Measurements from ENCODE around the gene SDHAF1. TPM values are rescaled to one million over a fixed set of nuclear protein-coding genes. Genes with fewer than 3 reads are reported as not detected.

SDHAF1 gene, protein sequence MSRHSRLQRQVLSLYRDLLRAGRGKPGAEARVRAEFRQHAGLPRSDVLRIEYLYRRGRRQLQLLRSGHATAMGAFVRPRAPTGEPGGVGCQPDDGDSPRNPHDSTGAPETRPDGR
- 10 to 100 TPM in 3 of 4 donors, 1 to 10 TPM in 1; 8.6 to 59.9 (median 42.5) TPM for total RNA-seq

DNA sequence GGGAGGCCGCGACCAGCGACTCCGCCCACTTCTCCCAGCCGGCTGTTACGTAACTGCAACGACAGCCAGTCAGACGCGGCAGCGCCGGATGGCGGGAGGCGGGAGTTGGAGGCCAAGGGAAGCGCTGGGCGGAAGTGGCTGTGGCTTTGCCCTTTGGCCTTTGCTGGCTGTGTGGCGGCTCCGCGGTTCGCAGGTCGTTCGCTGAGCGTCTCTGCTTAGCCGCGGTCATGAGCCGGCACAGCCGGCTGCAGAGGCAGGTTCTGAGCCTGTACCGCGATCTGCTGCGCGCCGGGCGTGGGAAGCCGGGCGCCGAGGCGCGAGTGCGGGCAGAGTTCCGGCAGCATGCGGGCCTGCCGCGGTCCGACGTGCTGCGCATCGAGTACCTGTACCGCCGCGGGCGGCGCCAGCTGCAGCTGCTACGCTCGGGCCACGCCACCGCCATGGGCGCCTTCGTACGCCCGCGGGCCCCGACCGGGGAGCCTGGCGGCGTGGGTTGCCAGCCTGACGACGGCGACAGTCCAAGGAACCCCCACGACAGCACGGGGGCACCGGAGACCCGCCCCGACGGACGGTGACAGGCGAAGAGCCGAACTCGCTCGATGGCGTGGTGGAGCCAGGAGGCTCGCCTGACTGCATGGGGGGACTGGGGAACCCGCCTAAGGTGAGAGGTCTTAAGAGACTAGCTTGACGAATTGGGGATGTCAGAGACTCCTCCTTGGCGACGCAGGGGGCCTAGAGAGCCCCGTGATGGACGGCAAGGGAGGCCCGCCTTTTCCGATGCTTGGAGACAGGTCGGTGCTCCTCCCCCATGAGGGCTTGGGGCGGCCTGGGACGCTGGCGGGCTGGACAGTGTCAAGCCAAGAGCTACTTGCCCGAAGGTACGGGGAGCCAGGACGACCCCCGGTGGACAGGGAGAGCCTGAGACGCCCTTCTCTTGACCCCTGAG lies at the start of gene SDHAF1:
TSS of gene SDHAF1 (plus strand) at position 141 of the 946 bp plus-strand sequence. CDS start at position 228, 87 bp downstream.
- TF ChIP-seq, protein P1, sequence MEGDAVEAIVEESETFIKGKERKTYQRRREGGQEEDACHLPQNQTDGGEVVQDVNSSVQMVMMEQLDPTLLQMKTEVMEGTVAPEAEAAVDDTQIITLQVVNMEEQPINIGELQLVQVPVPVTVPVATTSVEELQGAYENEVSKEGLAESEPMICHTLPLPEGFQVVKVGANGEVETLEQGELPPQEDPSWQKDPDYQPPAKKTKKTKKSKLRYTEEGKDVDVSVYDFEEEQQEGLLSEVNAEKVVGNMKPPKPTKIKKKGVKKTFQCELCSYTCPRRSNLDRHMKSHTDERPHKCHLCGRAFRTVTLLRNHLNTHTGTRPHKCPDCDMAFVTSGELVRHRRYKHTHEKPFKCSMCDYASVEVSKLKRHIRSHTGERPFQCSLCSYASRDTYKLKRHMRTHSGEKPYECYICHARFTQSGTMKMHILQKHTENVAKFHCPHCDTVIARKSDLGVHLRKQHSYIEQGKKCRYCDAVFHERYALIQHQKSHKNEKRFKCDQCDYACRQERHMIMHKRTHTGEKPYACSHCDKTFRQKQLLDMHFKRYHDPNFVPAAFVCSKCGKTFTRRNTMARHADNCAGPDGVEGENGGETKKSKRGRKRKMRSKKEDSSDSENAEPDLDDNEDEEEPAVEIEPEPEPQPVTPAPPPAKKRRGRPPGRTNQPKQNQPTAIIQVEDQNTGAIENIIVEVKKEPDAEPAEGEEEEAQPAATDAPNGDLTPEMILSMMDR (IDR thresholded peaks at IDR 0.05; ENCODE audit: low read depth), result no peak

DNA sequence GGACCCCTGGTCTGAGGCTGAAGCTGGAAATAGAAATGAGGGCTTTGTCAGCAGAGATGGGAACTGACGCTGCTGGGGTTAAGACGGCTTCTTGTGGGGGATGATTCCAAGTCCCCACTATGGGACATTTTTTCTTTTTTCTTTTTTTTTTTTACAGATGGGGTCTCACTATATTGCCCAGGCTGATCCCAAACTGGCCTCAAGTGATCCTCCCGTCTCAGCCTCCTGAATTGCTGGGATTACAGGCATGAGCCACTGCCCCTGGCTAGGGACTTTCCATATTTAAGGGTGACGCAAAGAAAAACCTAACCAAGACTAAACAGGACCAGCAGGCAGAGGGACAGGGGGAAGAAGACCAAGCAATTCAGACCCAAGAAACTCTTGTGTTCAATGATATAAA lies 48.8 kb upstream of the SDHAF1 start:
- TF ChIP-seq, protein P1 (IDR thresholded peaks at IDR 0.05; ENCODE audit: low read depth), result no peak

DNA sequence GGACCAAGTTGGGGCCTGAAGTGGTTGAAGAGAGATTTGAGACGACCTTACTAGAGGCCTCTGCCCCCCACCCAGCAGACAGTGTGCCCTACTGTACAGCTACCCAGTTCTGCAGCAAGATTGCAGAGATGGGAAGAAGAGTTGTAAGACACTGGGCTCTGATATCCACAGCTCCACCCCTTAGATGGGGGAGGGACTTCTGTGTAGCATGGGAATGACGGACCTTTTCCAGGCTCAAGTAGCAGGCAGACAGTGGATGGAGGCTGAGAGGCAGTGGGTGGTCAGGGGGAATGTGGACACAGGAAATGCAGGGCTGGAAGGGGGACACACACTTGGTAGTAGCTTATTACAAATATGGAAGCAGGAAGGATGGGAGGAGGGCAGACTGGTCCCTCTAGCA lies 45.9 kb upstream of the SDHAF1 start:
- TF ChIP-seq, protein P1 (IDR thresholded peaks at IDR 0.05; ENCODE audit: low read depth), result no peak

DNA sequence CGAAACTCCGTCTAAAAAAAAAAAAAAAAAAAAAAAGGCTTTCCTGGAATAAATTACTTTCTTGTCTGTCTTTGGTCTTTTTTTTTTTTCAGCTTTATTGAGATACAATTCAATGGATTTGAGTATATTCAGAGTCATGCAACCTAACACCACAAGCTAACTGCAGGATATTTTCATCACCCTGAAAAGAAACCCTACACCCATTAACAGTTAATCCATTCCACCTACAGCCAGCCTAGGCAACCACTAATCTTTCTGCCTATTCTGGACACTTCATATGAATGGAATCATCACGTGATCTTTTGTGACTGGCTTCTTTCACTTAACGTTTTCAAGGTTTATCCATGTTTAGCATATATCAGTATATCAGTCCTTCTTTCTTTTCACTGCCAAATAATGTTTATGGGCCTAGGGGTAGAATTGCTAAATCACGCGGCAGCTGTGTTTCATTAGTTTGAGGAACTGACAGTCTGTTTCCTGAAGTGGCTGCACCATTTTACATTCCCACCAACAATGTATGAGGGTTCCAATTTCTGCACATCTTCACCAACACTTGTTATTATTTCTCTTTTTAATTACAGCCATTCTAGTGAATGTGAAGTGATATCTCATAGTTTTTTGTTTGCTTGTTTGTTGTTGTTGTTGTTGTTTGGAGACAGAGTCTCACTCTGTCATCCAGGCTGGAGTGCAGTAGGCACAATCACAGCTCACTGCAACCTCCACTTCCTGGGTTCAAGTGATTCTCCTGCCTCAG lies 38.9 kb upstream of the SDHAF1 start:
- TF ChIP-seq, protein P1 (IDR thresholded peaks at IDR 0.05; ENCODE audit: low read depth), result no peak

DNA sequence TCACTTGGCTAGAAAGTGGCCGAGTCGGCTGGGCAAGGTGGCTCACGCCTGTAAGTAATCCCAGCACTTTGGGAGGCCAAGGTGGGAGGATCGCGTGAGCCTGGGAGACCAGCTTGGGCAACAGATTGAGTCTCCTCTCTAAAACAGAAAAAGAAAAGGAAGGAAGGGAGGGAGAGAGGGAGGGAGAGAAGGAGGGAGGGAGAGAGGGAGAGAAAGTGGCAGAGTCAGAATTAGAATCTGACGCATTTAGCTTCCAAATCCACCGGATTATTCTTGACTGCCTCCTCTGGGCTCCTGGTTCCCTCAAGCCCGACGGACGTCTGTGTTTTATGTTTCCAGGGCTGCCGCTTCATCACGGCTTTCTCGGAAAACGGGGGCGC lies 36.3 kb upstream of the SDHAF1 start:
- TF ChIP-seq, protein P1 (IDR thresholded peaks at IDR 0.05; ENCODE audit: low read depth), result no peak

DNA sequence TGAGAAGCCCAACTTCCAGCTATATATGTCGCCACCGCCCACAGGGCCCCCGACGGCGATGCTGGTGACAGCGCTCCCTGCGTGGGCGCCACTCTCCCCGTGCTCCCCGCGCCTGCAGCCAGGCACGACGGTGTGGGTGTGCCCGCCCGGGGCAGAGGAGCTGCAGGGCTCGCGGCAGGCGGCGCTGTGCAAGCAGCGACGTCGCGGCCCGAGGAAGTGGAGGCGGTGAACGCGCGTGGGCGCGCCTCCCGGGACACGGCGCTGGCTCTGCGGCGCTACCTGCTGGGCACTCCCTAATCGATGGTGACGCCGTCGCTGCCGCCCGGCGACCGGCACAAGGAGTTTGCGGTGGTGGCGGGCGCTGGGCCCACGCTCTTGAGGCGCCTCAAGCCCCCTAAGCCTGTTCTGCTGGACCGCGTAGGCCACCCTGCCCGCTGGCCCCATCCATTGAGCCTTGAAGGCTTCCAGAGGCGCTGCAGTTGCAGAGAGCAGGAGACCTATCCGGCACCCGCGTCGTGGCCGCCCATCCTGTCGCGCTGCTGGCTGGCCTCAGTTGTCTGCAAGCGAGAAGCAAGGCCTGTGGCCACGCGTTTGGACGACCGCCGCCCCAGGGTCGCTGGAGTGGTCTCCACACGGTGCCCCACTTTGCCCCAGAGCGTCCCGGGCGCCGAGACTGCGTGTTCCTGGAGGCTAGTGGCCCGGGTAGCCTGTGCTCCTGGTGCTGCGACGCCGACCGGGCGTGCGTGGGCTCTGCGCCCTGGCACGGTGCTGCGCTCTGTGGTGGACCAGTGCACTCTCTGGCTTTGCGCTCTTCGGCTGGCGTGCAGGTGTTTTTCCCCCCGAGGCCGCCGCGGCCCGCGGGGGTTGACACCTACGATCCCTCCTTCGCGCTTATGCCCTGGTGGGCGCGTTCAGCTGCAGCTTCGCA lies 35.7 kb upstream of the SDHAF1 start:
- TF ChIP-seq, protein P1 (IDR thresholded peaks at IDR 0.05; ENCODE audit: low read depth), result no peak

Data from subcutaneous adipose tissue (tissue), 4 donors.